ENCODE results near the gene ERP27.
A peak's percentile ranks its signal among the peaks of the same experiment; 100 is the strongest.

The ERP27 gene

GRCh38 chr12:14972816-14973215, 34.5 kb upstream of the ERP27 start, which contains the start of gene PDE6H:
TSS of gene PDE6H (plus strand) at chr12:14973042. CDS start at chr12:14978013, 4,971 bp downstream.
- Histone ChIP-seq H3K9ac (ENCODE audit: low read length) (no peak within 1 kb of the TSS), H3K36me3 (ENCODE audit: control insufficient read depth, insufficient read depth, low read length, severe bottlenecking) (no peaks in the 10 kb centered on the region), H3K9me3 (ENCODE audit: control insufficient read depth, low read length) (no peaks in the 10 kb centered on the region), H3K4me1 (ENCODE audit: control insufficient read depth, insufficient read depth, low read length) (peaks cover 10% of the 10 kb centered on the region), H3K27me3 (replicated peaks; ENCODE audit: control insufficient read depth, insufficient read depth, low read length) (no peaks in the 10 kb centered on the region), H3K4me3 (ENCODE audit: low read length) (no peak within 1 kb of the TSS)
- no peak for DNase-seq (ENCODE audit: low read depth)

- DNase-seq (ENCODE audit: low read depth): peak; percentile 14
Observed at GRCh38 chr12:14970473-14970872, 32.1 kb upstream of the ERP27 start.

GRCh38 chr12:14968478-14968877, 30.1 kb upstream of the ERP27 start:
- no peaks in the 10 kb centered on the region for H3K9me3 ChIP-seq (ENCODE audit: control insufficient read depth, low read length)
- H3K27me3 ChIP-seq (replicated peaks; ENCODE audit: control insufficient read depth, insufficient read depth, low read length): no peaks in the 10 kb centered on the region
- no peaks in the 10 kb centered on the region for H3K36me3 ChIP-seq (ENCODE audit: control insufficient read depth, insufficient read depth, low read length, severe bottlenecking)
- H3K4me1 ChIP-seq (ENCODE audit: control insufficient read depth, insufficient read depth, low read length): no peaks in the 10 kb centered on the region
- no peak overlapping the region for H3K4me3 ChIP-seq (ENCODE audit: low read length)
- DNase-seq (ENCODE audit: low read depth): no peak
- no peak overlapping the region for H3K9ac ChIP-seq (ENCODE audit: low read length)

More at GRCh38 chr12:14970473-14970872, 32.1 kb upstream of the ERP27 start:
- no peaks in the 10 kb centered on the region for H3K9me3 ChIP-seq (ENCODE audit: control insufficient read depth, low read length)
- H3K4me1 ChIP-seq (ENCODE audit: control insufficient read depth, insufficient read depth, low read length): peaks cover 3% of the 10 kb centered on the region
- H3K9ac ChIP-seq (ENCODE audit: low read length): no peak overlapping the region
- no peaks in the 10 kb centered on the region for H3K27me3 ChIP-seq (replicated peaks; ENCODE audit: control insufficient read depth, insufficient read depth, low read length)
- H3K4me3 ChIP-seq (ENCODE audit: low read length): no peak overlapping the region
- no peaks in the 10 kb centered on the region for H3K36me3 ChIP-seq (ENCODE audit: control insufficient read depth, insufficient read depth, low read length, severe bottlenecking)

GRCh38 chr12:14965221-14965620, 26.9 kb upstream of the ERP27 start:
- Histone ChIP-seq H3K27me3 (replicated peaks; ENCODE audit: control insufficient read depth, insufficient read depth, low read length) (no peaks in the 10 kb centered on the region), H3K4me1 (ENCODE audit: control insufficient read depth, insufficient read depth, low read length) (peaks cover 4% of the 10 kb centered on the region), H3K4me3 (ENCODE audit: low read length) (no peak overlapping the region), H3K9ac (ENCODE audit: low read length) (no peak overlapping the region), H3K9me3 (ENCODE audit: control insufficient read depth, low read length) (no peaks in the 10 kb centered on the region), H3K36me3 (ENCODE audit: control insufficient read depth, insufficient read depth, low read length, severe bottlenecking) (no peaks in the 10 kb centered on the region)
- DNase-seq (ENCODE audit: low read depth): no peak

GRCh38 chr12:14964406-14964805, 26.1 kb upstream of the ERP27 start:
- no peak overlapping the region for H3K9ac ChIP-seq (ENCODE audit: low read length)
- no peak for DNase-seq (ENCODE audit: low read depth)
- peaks cover 4% of the 10 kb centered on the region for H3K4me1 ChIP-seq (ENCODE audit: control insufficient read depth, insufficient read depth, low read length)
- H3K4me3 ChIP-seq (ENCODE audit: low read length): no peak overlapping the region
- H3K27me3 ChIP-seq (replicated peaks; ENCODE audit: control insufficient read depth, insufficient read depth, low read length): no peaks in the 10 kb centered on the region
- H3K36me3 ChIP-seq (ENCODE audit: control insufficient read depth, insufficient read depth, low read length, severe bottlenecking): no peaks in the 10 kb centered on the region
- no peaks in the 10 kb centered on the region for H3K9me3 ChIP-seq (ENCODE audit: control insufficient read depth, low read length)

- Histone ChIP-seq H3K4me1 (ENCODE audit: control insufficient read depth, insufficient read depth, low read length) (peaks cover 4% of the 10 kb centered on the region), H3K27me3 (replicated peaks; ENCODE audit: control insufficient read depth, insufficient read depth, low read length) (no peaks in the 10 kb centered on the region), H3K9ac (ENCODE audit: low read length) (no peak overlapping the region), H3K4me3 (ENCODE audit: low read length) (no peak overlapping the region), H3K36me3 (ENCODE audit: control insufficient read depth, insufficient read depth, low read length, severe bottlenecking) (no peaks in the 10 kb centered on the region), H3K9me3 (ENCODE audit: control insufficient read depth, low read length) (no peaks in the 10 kb centered on the region)
- DNase-seq (ENCODE audit: low read depth): no peak
Observed at GRCh38 chr12:14963520-14963919, 25.2 kb upstream of the ERP27 start.

- Histone ChIP-seq H3K36me3 (ENCODE audit: control insufficient read depth, insufficient read depth, low read length, severe bottlenecking) (no peaks in the 10 kb centered on the region), H3K4me1 (ENCODE audit: control insufficient read depth, insufficient read depth, low read length) (peaks cover 4% of the 10 kb centered on the region), H3K27me3 (replicated peaks; ENCODE audit: control insufficient read depth, insufficient read depth, low read length) (no peaks in the 10 kb centered on the region), H3K9ac (ENCODE audit: low read length) (no peak overlapping the region), H3K9me3 (ENCODE audit: control insufficient read depth, low read length) (no peaks in the 10 kb centered on the region), H3K4me3 (ENCODE audit: low read length) (no peak overlapping the region)
- no peak for DNase-seq (ENCODE audit: low read depth)
Observed at GRCh38 chr12:14962797-14963196, 24.5 kb upstream of the ERP27 start.

- no peak overlapping the region for H3K9ac ChIP-seq (ENCODE audit: low read length)
- no peaks in the 10 kb centered on the region for H3K9me3 ChIP-seq (ENCODE audit: control insufficient read depth, low read length)
- no peaks in the 10 kb centered on the region for H3K27me3 ChIP-seq (replicated peaks; ENCODE audit: control insufficient read depth, insufficient read depth, low read length)
- H3K4me1 ChIP-seq (ENCODE audit: control insufficient read depth, insufficient read depth, low read length): peaks cover 9% of the 10 kb centered on the region
- H3K36me3 ChIP-seq (ENCODE audit: control insufficient read depth, insufficient read depth, low read length, severe bottlenecking): no peaks in the 10 kb centered on the region
- no peak for DNase-seq (ENCODE audit: low read depth)
- H3K4me3 ChIP-seq (ENCODE audit: low read length): no peak overlapping the region
Observed at GRCh38 chr12:14962153-14962539, 23.8 kb upstream of the ERP27 start.

GRCh38 chr12:14961466-14962152, 23.3 kb upstream of the ERP27 start, which contains the start of gene ARHGDIB:
TSS of gene ARHGDIB (minus strand) at chr12:14961601. CDS start at chr12:14950712, 10,889 bp downstream.
- no peak for DNase-seq (ENCODE audit: low read depth)
- Histone ChIP-seq H3K4me1 (ENCODE audit: control insufficient read depth, insufficient read depth, low read length) (peaks cover 10% of the 10 kb centered on the region), H3K4me3 (ENCODE audit: low read length) (peak within 1 kb of the TSS; percentile 66)

GRCh38 chr12:14960548-14961465, 22.5 kb upstream of the ERP27 start:
- peaks cover 10% of the 10 kb centered on the region for H3K4me1 ChIP-seq (ENCODE audit: control insufficient read depth, insufficient read depth, low read length)
- no peaks in the 10 kb centered on the region for H3K36me3 ChIP-seq (ENCODE audit: control insufficient read depth, insufficient read depth, low read length, severe bottlenecking)
- H3K9ac ChIP-seq (ENCODE audit: low read length): peak overlapping the region; percentile 28
- peak overlapping the region; percentile 66 for H3K4me3 ChIP-seq (ENCODE audit: low read length)
- no peaks in the 10 kb centered on the region for H3K27me3 ChIP-seq (replicated peaks; ENCODE audit: control insufficient read depth, insufficient read depth, low read length)
- H3K9me3 ChIP-seq (ENCODE audit: control insufficient read depth, low read length): no peaks in the 10 kb centered on the region
- peak; percentile 17 for DNase-seq (ENCODE audit: low read depth)

More at GRCh38 chr12:14961466-14962152, 23.3 kb upstream of the ERP27 start, which contains the start of gene ARHGDIB:
- no peaks in the 10 kb centered on the region for H3K9me3 ChIP-seq (ENCODE audit: control insufficient read depth, low read length)
- H3K36me3 ChIP-seq (ENCODE audit: control insufficient read depth, insufficient read depth, low read length, severe bottlenecking): no peaks in the 10 kb centered on the region
- peak within 1 kb of the TSS; percentile 28 for H3K9ac ChIP-seq (ENCODE audit: low read length)
- no peaks in the 10 kb centered on the region for H3K27me3 ChIP-seq (replicated peaks; ENCODE audit: control insufficient read depth, insufficient read depth, low read length)

- H3K27me3 ChIP-seq (replicated peaks; ENCODE audit: control insufficient read depth, insufficient read depth, low read length): no peaks in the 10 kb centered on the region
- H3K4me3 ChIP-seq (ENCODE audit: low read length): no peak overlapping the region
- no peak overlapping the region for H3K9ac ChIP-seq (ENCODE audit: low read length)
- H3K36me3 ChIP-seq (ENCODE audit: control insufficient read depth, insufficient read depth, low read length, severe bottlenecking): no peaks in the 10 kb centered on the region
- no peak for DNase-seq (ENCODE audit: low read depth)
- no peaks in the 10 kb centered on the region for H3K9me3 ChIP-seq (ENCODE audit: control insufficient read depth, low read length)
- H3K4me1 ChIP-seq (ENCODE audit: control insufficient read depth, insufficient read depth, low read length): peaks cover 10% of the 10 kb centered on the region
Observed at GRCh38 chr12:14959916-14960496, 21.7 kb upstream of the ERP27 start.

Measured in adipocyte (in vitro differentiated cells).